ENCODE measurements around the gene EVA1C. TPM values are rescaled to one million over a fixed set of nuclear protein-coding genes. Genes with fewer than 3 reads are reported as not detected.
"Not testable (repeated sequence)": the region's sequence is repeated elsewhere in the genome, so short reads cannot be mapped to it uniquely, and the experiment has no call there.

EVA1C gene
- polyA plus RNA-seq, 1 of the 3 experiments (the other 2 are of a cell fraction): 10.1 TPM

- DNase-seq; POLR2A ChIA-PET; H3K9me3 ChIP-seq; H3F3A ChIP-seq (replicated peaks; ENCODE audit: insufficient read depth); H3K9ac ChIP-seq; H3K4me3 ChIP-seq (ENCODE audit: low read depth in 2 of 2, low read length in 1 of 2); H3K4me1 ChIP-seq (ENCODE audit: control insufficient read depth in 1 of 2, insufficient read depth in 2 of 2, low read depth in 1 of 2, low read length in 1 of 2); H2AFZ ChIP-seq (ENCODE audit: low read depth); H3K4me2 ChIP-seq; CTCF ChIA-PET; H3K9me2 ChIP-seq; H3K27ac ChIP-seq (ENCODE audit: low read depth in 2 of 2, low read length in 1 of 2); H3K27me3 ChIP-seq (ENCODE audit: insufficient read depth); H4K20me1 ChIP-seq (ENCODE audit: insufficient read depth); H3K36me3 ChIP-seq (replicated peaks in 1 of 2; ENCODE audit: control insufficient read depth in 1 of 2, insufficient read depth in 2 of 2, low read length in 1 of 2): not testable (repeated sequence)
- peaks cover 23% of the 10 kb centered on the region for H3K79me2 ChIP-seq (ENCODE audit: insufficient read depth)
- WGBS (ENCODE audit: low lambda C conversion rate): 74% methylated on average over 13 of the region's 15 CpGs
These were observed 20.6 kb downstream of the EVA1C start for GRCh38 chr21:32432982-32433660.

- no peak overlapping the region for H3K4me3 ChIP-seq (ENCODE audit: low read depth in 2 of 2, low read length in 1 of 2)
- H3K9me3 ChIP-seq: no peaks in the 10 kb centered on the region
- WGBS (ENCODE audit: low lambda C conversion rate): 90% methylated on average over 12 of the region's 12 CpGs
- H2AFZ ChIP-seq (ENCODE audit: low read depth): no peak overlapping the region
- TF ChIP-seq FOXM1 (IDR thresholded peaks at IDR 0.05; ENCODE audit: low read depth): no peak
- TF ChIP-seq IRF3 (IDR thresholded peaks at IDR 0.05; ENCODE audit: low read depth, low read length): no peak
- no peak for TF ChIP-seq RFX5 (IDR thresholded peaks at IDR 0.05; ENCODE audit: low read length)
- TF ChIP-seq PBX3 (IDR thresholded peaks at IDR 0.05): no peak
- TF ChIP-seq MAX (IDR thresholded peaks at IDR 0.05; ENCODE audit: low read depth): no peak
- no peaks in the 10 kb centered on the region; a peak in 1 of 4 replicates for H3K4me1 ChIP-seq (ENCODE audit: control insufficient read depth in 1 of 2, insufficient read depth in 2 of 2, low read depth in 1 of 2, low read length in 1 of 2)
- H3K9ac ChIP-seq: no peak overlapping the region
- H3K36me3 ChIP-seq (replicated peaks in 1 of 2; ENCODE audit: control insufficient read depth in 1 of 2, insufficient read depth in 2 of 2, low read length in 1 of 2): no peaks in the 10 kb centered on the region
- H3K27me3 ChIP-seq (ENCODE audit: insufficient read depth): no peaks in the 10 kb centered on the region
- no peak overlapping the region for H3K4me2 ChIP-seq
- ChIA-PET CTCF (no interaction called here), POLR2A (no interaction called here)
- peaks cover 19% of the 10 kb centered on the region for H3K79me2 ChIP-seq (ENCODE audit: insufficient read depth)
- no peaks in the 10 kb centered on the region for H4K20me1 ChIP-seq (ENCODE audit: insufficient read depth)
- H3K9me2 ChIP-seq: no peaks in the 10 kb centered on the region
- DNase-seq: no peak
- H3K27ac ChIP-seq (ENCODE audit: low read depth in 2 of 2, low read length in 1 of 2): no peak overlapping the region
- peaks cover 7% of the 10 kb centered on the region for H3F3A ChIP-seq (replicated peaks; ENCODE audit: insufficient read depth)
These were observed 25.2 kb downstream of the EVA1C start for GRCh38 chr21:32437729-32438128.

DNA sequence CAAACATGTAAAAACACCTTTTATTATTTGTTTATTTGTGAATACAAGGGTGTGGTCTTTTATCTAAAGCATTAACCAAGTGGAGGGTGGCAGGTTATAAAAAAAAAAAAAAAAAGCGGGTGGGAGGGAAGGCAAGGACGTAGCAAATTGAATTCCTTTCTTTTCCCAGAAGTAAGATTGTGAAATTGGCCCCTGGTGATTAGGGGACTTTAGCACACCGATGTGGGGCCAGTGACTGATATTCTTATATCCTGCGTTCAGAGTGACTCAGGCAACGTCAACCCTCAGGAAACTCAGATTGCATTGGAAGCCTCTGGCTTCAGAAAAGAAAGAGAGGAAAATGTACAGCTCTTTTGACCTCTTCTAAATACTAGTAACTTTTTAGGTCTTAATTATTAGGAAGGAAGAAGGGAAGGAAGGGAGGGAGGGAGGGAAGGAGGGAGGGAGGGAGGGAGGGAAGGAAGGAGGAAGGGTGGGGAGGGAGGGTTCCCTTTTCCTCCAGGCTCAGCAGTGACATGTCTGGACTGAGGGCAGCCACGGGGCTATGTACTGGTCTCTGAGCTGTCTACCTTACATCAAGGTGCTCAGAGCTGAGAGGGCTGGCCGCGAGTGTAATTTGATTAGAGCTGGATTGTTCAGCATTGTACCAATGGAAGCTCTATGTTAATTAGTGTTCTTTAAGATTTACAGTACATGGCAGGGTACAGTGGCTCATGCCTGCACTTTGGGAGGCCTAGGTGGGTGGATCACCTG is 30.2 kb downstream of the EVA1C start:
- H3K9me3 ChIP-seq: peaks cover 7% of the 10 kb centered on the region; the same call in 1 of the 2 replicates
- DNase-seq: no peak
- peaks cover 7% of the 10 kb centered on the region for H3F3A ChIP-seq (replicated peaks; ENCODE audit: insufficient read depth)
- TF ChIP-seq MXI1 (IDR thresholded peaks at IDR 0.05; ENCODE audit: low read depth, low read length) (no peak), NRF1 (IDR thresholded peaks at IDR 0.05; ENCODE audit: low read depth, low read length) (no peak), FOSL2 (IDR thresholded peaks at IDR 0.05; ENCODE audit: borderline replicate concordance, low read depth) (no peak), NFIC (IDR thresholded peaks at IDR 0.05; ENCODE audit: borderline replicate concordance) (no peak), RAD21 (IDR thresholded peaks at IDR 0.05; ENCODE audit: low read length) (no peak), YY1 (IDR thresholded peaks at IDR 0.05; ENCODE audit: low read depth) (no peak), MAX (IDR thresholded peaks at IDR 0.05; ENCODE audit: low read depth) (no peak), TCF12 (IDR thresholded peaks at IDR 0.05) (no peak), TAF1 (IDR thresholded peaks at IDR 0.05; ENCODE audit: borderline replicate concordance, low read depth, low read length) (no peak)
- TF ChIP-seq, protein P1, sequence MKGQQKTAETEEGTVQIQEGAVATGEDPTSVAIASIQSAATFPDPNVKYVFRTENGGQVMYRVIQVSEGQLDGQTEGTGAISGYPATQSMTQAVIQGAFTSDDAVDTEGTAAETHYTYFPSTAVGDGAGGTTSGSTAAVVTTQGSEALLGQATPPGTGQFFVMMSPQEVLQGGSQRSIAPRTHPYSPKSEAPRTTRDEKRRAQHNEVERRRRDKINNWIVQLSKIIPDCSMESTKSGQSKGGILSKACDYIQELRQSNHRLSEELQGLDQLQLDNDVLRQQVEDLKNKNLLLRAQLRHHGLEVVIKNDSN (IDR thresholded peaks at IDR 0.05; ENCODE audit: borderline replicate concordance, low read depth): no peak
- H3K9me2 ChIP-seq: no peaks in the 10 kb centered on the region
- H3K4me3 ChIP-seq (ENCODE audit: low read depth in 2 of 2, low read length in 1 of 2): no peak overlapping the region
- H3K79me2 ChIP-seq (ENCODE audit: insufficient read depth): peaks cover 17% of the 10 kb centered on the region; the same call in 1 of the 2 replicates
- no peak overlapping the region for H3K4me2 ChIP-seq
- no peaks in the 10 kb centered on the region for H3K4me1 ChIP-seq (ENCODE audit: control insufficient read depth in 1 of 2, insufficient read depth in 2 of 2, low read depth in 1 of 2, low read length in 1 of 2)
- WGBS (ENCODE audit: low lambda C conversion rate): 52% methylated on average over 8 of the region's 8 CpGs
- no peak overlapping the region for H3K9ac ChIP-seq
- POLR2A ChIA-PET: no interaction called here
- no peaks in the 10 kb centered on the region for H4K20me1 ChIP-seq (ENCODE audit: insufficient read depth)
- H2AFZ ChIP-seq (ENCODE audit: low read depth): no peak overlapping the region
- H3K36me3 ChIP-seq (replicated peaks in 1 of 2; ENCODE audit: control insufficient read depth in 1 of 2, insufficient read depth in 2 of 2, low read length in 1 of 2): peaks cover 0 to 4% of the 10 kb centered on the region in 2 experiments
- no peak overlapping the region for H3K27ac ChIP-seq (ENCODE audit: low read depth in 2 of 2, low read length in 1 of 2)
- no peaks in the 10 kb centered on the region for H3K27me3 ChIP-seq (ENCODE audit: insufficient read depth)
- CTCF ChIA-PET: no interaction called here
